Measurements from ENCODE around the gene ZNF283. TPM values are rescaled to one million over a fixed set of nuclear protein-coding genes. Genes with fewer than 3 reads are reported as not detected.

ZNF283 gene
- total RNA-seq, 1 donor from 2014 or later, result 13.0 TPM

- Mint-ChIP-seq H3K9me3 (ENCODE audit: unreplicated experiment) (peaks cover 10% of the 10 kb centered on the region), H3K36me3 (ENCODE audit: unreplicated experiment) (peaks cover 64% of the 10 kb centered on the region), H3K4me3 (ENCODE audit: unreplicated experiment) (no peak overlapping the region), H3K4me1 (ENCODE audit: low read depth, unreplicated experiment) (no peaks in the 10 kb centered on the region), H3K27ac (ENCODE audit: unreplicated experiment) (no peak overlapping the region), H3K27me3 (ENCODE audit: unreplicated experiment) (peaks cover 2% of the 10 kb centered on the region)
- no peak for TF ChIP-seq CTCF (IDR thresholded peaks at IDR 0.05; ENCODE audit: partially characterized antibody, unreplicated experiment)
- no peak for DNase-seq
Observed at GRCh38 chr19:43839139-43839538, 12.0 kb downstream of the ZNF283 start.

GRCh38 chr19:43842007-43842406 lies 14.9 kb downstream of the ZNF283 start:
- Mint-ChIP-seq H3K27ac (ENCODE audit: unreplicated experiment) (no peak overlapping the region), H3K27me3 (ENCODE audit: unreplicated experiment) (peaks cover 2% of the 10 kb centered on the region), H3K9me3 (ENCODE audit: unreplicated experiment) (peaks cover 10% of the 10 kb centered on the region), H3K36me3 (ENCODE audit: unreplicated experiment) (peaks cover 64% of the 10 kb centered on the region), H3K4me1 (ENCODE audit: low read depth, unreplicated experiment) (no peaks in the 10 kb centered on the region), H3K4me3 (ENCODE audit: unreplicated experiment) (no peak overlapping the region)
- DNase-seq, result no peak
- TF ChIP-seq CTCF (IDR thresholded peaks at IDR 0.05; ENCODE audit: partially characterized antibody, unreplicated experiment), result no peak

DNA sequence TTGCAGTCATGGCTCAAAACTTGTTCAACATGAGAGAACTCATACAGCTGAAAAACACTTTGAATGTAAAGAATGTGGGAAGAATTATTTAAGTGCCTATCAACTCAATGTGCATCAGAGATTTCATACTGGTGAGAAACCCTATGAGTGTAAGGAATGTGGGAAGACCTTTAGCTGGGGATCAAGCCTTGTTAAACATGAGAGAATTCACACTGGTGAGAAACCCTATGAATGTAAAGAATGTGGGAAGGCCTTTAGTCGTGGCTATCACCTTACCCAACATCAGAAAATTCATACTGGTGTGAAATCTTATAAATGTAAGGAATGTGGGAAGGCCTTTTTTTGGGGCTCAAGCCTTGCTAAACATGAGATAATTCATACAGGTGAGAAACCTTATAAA lies 20.1 kb downstream of the ZNF283 start:
- no peak overlapping the region for H3K27ac Mint-ChIP-seq (ENCODE audit: unreplicated experiment)
- H3K36me3 Mint-ChIP-seq (ENCODE audit: unreplicated experiment), result peaks cover 56% of the 10 kb centered on the region
- no peak for TF ChIP-seq CTCF (IDR thresholded peaks at IDR 0.05; ENCODE audit: partially characterized antibody, unreplicated experiment)

GRCh38 chr19:43847884-43848283 lies 20.8 kb downstream of the ZNF283 start:
- Mint-ChIP-seq H3K27ac (ENCODE audit: unreplicated experiment) (no peak overlapping the region), H3K4me3 (ENCODE audit: unreplicated experiment) (no peak overlapping the region), H3K9me3 (ENCODE audit: unreplicated experiment) (peaks cover 2% of the 10 kb centered on the region), H3K4me1 (ENCODE audit: low read depth, unreplicated experiment) (no peaks in the 10 kb centered on the region), H3K27me3 (ENCODE audit: unreplicated experiment) (peaks cover 2% of the 10 kb centered on the region), H3K36me3 (ENCODE audit: unreplicated experiment) (peaks cover 58% of the 10 kb centered on the region)
- no peak for DNase-seq
- TF ChIP-seq CTCF (IDR thresholded peaks at IDR 0.05; ENCODE audit: partially characterized antibody, unreplicated experiment), result no peak

More for the DNA sequence above, 20.1 kb downstream of the ZNF283 start:
- Mint-ChIP-seq H3K9me3 (ENCODE audit: unreplicated experiment) (peaks cover 3% of the 10 kb centered on the region), H3K4me3 (ENCODE audit: unreplicated experiment) (no peak overlapping the region), H3K4me1 (ENCODE audit: low read depth, unreplicated experiment) (no peaks in the 10 kb centered on the region), H3K27me3 (ENCODE audit: unreplicated experiment) (peaks cover 2% of the 10 kb centered on the region)
- DNase-seq, result no peak

GRCh38 chr19:43848821-43849220 lies 21.7 kb downstream of the ZNF283 start:
- DNase-seq, result no peak
- TF ChIP-seq CTCF (IDR thresholded peaks at IDR 0.05; ENCODE audit: partially characterized antibody, unreplicated experiment), result no peak
- peaks cover 2% of the 10 kb centered on the region for H3K27me3 Mint-ChIP-seq (ENCODE audit: unreplicated experiment)
- H3K27ac Mint-ChIP-seq (ENCODE audit: unreplicated experiment), result no peak overlapping the region
- peaks cover 59% of the 10 kb centered on the region for H3K36me3 Mint-ChIP-seq (ENCODE audit: unreplicated experiment)
- no peaks in the 10 kb centered on the region for H3K4me1 Mint-ChIP-seq (ENCODE audit: low read depth, unreplicated experiment)
- peaks cover 3% of the 10 kb centered on the region for H3K9me3 Mint-ChIP-seq (ENCODE audit: unreplicated experiment)
- no peak overlapping the region for H3K4me3 Mint-ChIP-seq (ENCODE audit: unreplicated experiment)
